NOMO-1 treated with DMSO at 0.1 percent for 48 hours (cell line): Measurements from ENCODE around the gene PIK3CG.

Experiments used
- DNase-seq: peaks from one replicate; lab custom pipeline; 2025; ENCODE audit not compliant: unreplicated experiment; lab: John Stamatoyannopoulos, UW

The PIK3CG gene

GRCh38 chr7:106858618-106859532, 6.2 kb upstream of the PIK3CG start:
- no peak for DNase-seq

- peak; percentile 63 for DNase-seq
Measured at GRCh38 chr7:106862317-106863089, 2.6 kb upstream of the PIK3CG start.

GRCh38 chr7:106863274-106863997, 1.6 kb upstream of the PIK3CG start:
- no peak for DNase-seq

- no peak for DNase-seq
Measured at GRCh38 chr7:106864298-106865081, 592 bp upstream of the PIK3CG start.

- DNase-seq, result peak; percentile 40
Measured at GRCh38 chr7:106866298-106867281, 1.5 kb downstream of the PIK3CG start.

- no peak for DNase-seq
Measured at GRCh38 chr7:106867641-106868351, 2.7 kb downstream of the PIK3CG start.

- no peak for DNase-seq
Measured at GRCh38 chr7:106868364-106868763, 3.3 kb downstream of the PIK3CG start.

GRCh38 chr7:106869954-106870353, 4.9 kb downstream of the PIK3CG start:
- no peak for DNase-seq

- no peak for DNase-seq
Measured at GRCh38 chr7:106870528-106870927, 5.4 kb downstream of the PIK3CG start.

- DNase-seq, result peak; percentile 79
Measured at GRCh38 chr7:106870983-106871410, 5.9 kb downstream of the PIK3CG start.

GRCh38 chr7:106871793-106872571, 6.9 kb downstream of the PIK3CG start:
- DNase-seq, result no peak

- no peak for DNase-seq
Measured at GRCh38 chr7:106872763-106873162, 7.7 kb downstream of the PIK3CG start.

- DNase-seq, result peak; percentile 14
Measured at GRCh38 chr7:106874076-106874475, 9.0 kb downstream of the PIK3CG start.

- DNase-seq, result no peak
Measured at GRCh38 chr7:106875508-106875907, 10.4 kb downstream of the PIK3CG start.

- no peak for DNase-seq
Measured at GRCh38 chr7:106878748-106879439, 13.8 kb downstream of the PIK3CG start.

- DNase-seq, result no peak
Measured at GRCh38 chr7:106881984-106882383, 16.9 kb downstream of the PIK3CG start.

GRCh38 chr7:106883456-106884026, 18.5 kb downstream of the PIK3CG start:
- peak; percentile 9 for DNase-seq
